ENCODE data around the gene DMRT2. TPM values are rescaled to one million over a fixed set of nuclear protein-coding genes. Genes with fewer than 3 reads are reported as not detected.

Gene DMRT2
- total RNA-seq, 1 experiment from 2014 or later, result 0.61 TPM

- Mint-ChIP-seq H3K36me3 (ENCODE audit: insufficient read depth, unreplicated experiment) (no peaks in the 10 kb centered on the region), H3K27me3 (ENCODE audit: insufficient read depth, unreplicated experiment) (peaks cover 12% of the 10 kb centered on the region), H3K27ac (ENCODE audit: unreplicated experiment) (no peak overlapping the region), H3K4me3 (ENCODE audit: unreplicated experiment) (no peak overlapping the region), H3K9me3 (ENCODE audit: unreplicated experiment) (no peaks in the 10 kb centered on the region), H3K4me1 (ENCODE audit: low read depth, unreplicated experiment) (peaks cover 5% of the 10 kb centered on the region)
- Histone ChIP-seq H3K4me1 (no peaks in the 10 kb centered on the region), H3K27me3 (replicated peaks; ENCODE audit: control insufficient read depth, insufficient read depth, low read length) (no peaks in the 10 kb centered on the region), H3K36me3 (ENCODE audit: control insufficient read depth, insufficient read depth, low read length) (no peaks in the 10 kb centered on the region), H3K4me3 (ENCODE audit: low read depth, low read length) (no peak overlapping the region), H3K9me3 (no peaks in the 10 kb centered on the region)
- ChIA-PET POLR2A (no interaction called here), CTCF (no interaction called here)
- no peak for TF ChIP-seq CTCF (IDR thresholded peaks at IDR 0.05; ENCODE audit: insufficient read depth in 1 of 2, low read depth in 1 of 2, low read length in 1 of 2, severe bottlenecking in 1 of 2, unreplicated experiment in 1 of 2)
- intact Hi-C loops (cut with micrococcal nuclease; ENCODE audit: unreplicated experiment), result no loop called here
- DNase-seq, result no peak
- no TSS peak for BruUV-seq (replicated peaks)
Measured at GRCh38 chr9:1025131-1025530, 25.0 kb upstream of the DMRT2 start.

GRCh38 chr9:1026219-1026618 is 23.9 kb upstream of the DMRT2 start:
- H3K36me3 Mint-ChIP-seq (ENCODE audit: insufficient read depth, unreplicated experiment), result no peaks in the 10 kb centered on the region
- H3K9me3 Mint-ChIP-seq (ENCODE audit: unreplicated experiment), result no peaks in the 10 kb centered on the region
- no peak for TF ChIP-seq CTCF (IDR thresholded peaks at IDR 0.05; ENCODE audit: insufficient read depth in 1 of 2, low read depth in 1 of 2, low read length in 1 of 2, severe bottlenecking in 1 of 2, unreplicated experiment in 1 of 2)
- no peaks in the 10 kb centered on the region for H3K36me3 ChIP-seq (ENCODE audit: control insufficient read depth, insufficient read depth, low read length)
- no peak overlapping the region for H3K4me3 Mint-ChIP-seq (ENCODE audit: unreplicated experiment)
- POLR2A ChIA-PET, result no interaction called here
- no peaks in the 10 kb centered on the region for H3K27me3 ChIP-seq (replicated peaks; ENCODE audit: control insufficient read depth, insufficient read depth, low read length)
- CTCF ChIA-PET, result no interaction called here
- H3K4me3 ChIP-seq (ENCODE audit: low read depth, low read length), result no peak overlapping the region
- DNase-seq, result no peak
- no TSS peak for BruUV-seq (replicated peaks)
- H3K4me1 Mint-ChIP-seq (ENCODE audit: low read depth, unreplicated experiment), result peaks cover 5% of the 10 kb centered on the region
- no peak overlapping the region for H3K27ac Mint-ChIP-seq (ENCODE audit: unreplicated experiment)
- no peaks in the 10 kb centered on the region for H3K4me1 ChIP-seq
- intact Hi-C loops (cut with micrococcal nuclease; ENCODE audit: unreplicated experiment), result no loop called here
- H3K27me3 Mint-ChIP-seq (ENCODE audit: insufficient read depth, unreplicated experiment), result peaks cover 11% of the 10 kb centered on the region
- H3K9me3 ChIP-seq, result no peaks in the 10 kb centered on the region

- BruUV-seq (replicated peaks), result no TSS peak
- no peak overlapping the region for H3K27ac Mint-ChIP-seq (ENCODE audit: unreplicated experiment)
- H3K4me1 Mint-ChIP-seq (ENCODE audit: low read depth, unreplicated experiment), result peaks cover 5% of the 10 kb centered on the region
- ChIA-PET POLR2A (no interaction called here), CTCF (no interaction called here)
- no peaks in the 10 kb centered on the region for H3K9me3 Mint-ChIP-seq (ENCODE audit: unreplicated experiment)
- Histone ChIP-seq H3K9me3 (no peaks in the 10 kb centered on the region), H3K27me3 (replicated peaks; ENCODE audit: control insufficient read depth, insufficient read depth, low read length) (no peaks in the 10 kb centered on the region), H3K4me1 (no peaks in the 10 kb centered on the region), H3K4me3 (ENCODE audit: low read depth, low read length) (no peak overlapping the region), H3K36me3 (ENCODE audit: control insufficient read depth, insufficient read depth, low read length) (no peaks in the 10 kb centered on the region)
- intact Hi-C loops (cut with micrococcal nuclease; ENCODE audit: unreplicated experiment), result no loop called here
- TF ChIP-seq CTCF (IDR thresholded peaks at IDR 0.05; ENCODE audit: insufficient read depth in 1 of 2, low read depth in 1 of 2, low read length in 1 of 2, severe bottlenecking in 1 of 2, unreplicated experiment in 1 of 2), result no peak
- H3K4me3 Mint-ChIP-seq (ENCODE audit: unreplicated experiment), result no peak overlapping the region
- no peak for DNase-seq
- no peaks in the 10 kb centered on the region for H3K36me3 Mint-ChIP-seq (ENCODE audit: insufficient read depth, unreplicated experiment)
- H3K27me3 Mint-ChIP-seq (ENCODE audit: insufficient read depth, unreplicated experiment), result peaks cover 11% of the 10 kb centered on the region
Measured at GRCh38 chr9:1028501-1029190, 21.5 kb upstream of the DMRT2 start.

Measured in Caco-2 (cell line).